GM12892 (cell line): ENCODE results near the gene PRIMPOL.

Experiments
- POLR2A ChIP-seq: IDR thresholded peaks from 2 replicates; pipeline ENCODE4 v1.6.1; 2011; ENCODE audit warnings: low read depth, low read length, control low read depth
- POLR2AphosphoS5 ChIP-seq: IDR thresholded peaks from 2 replicates; pipeline ENCODE4 v1.6.1; 2011; ENCODE audit warnings: low read depth, low read length, control low read depth
- TAF1 ChIP-seq: IDR thresholded peaks from 2 replicates; pipeline ENCODE4 v1.6.1; 2011; ENCODE audit warnings: low read depth, mild to moderate bottlenecking, control low read depth, low read length, borderline replicate concordance

GRCh38 chr4:184699941-184700340, 50.4 kb downstream of the PRIMPOL start:
- TF ChIP-seq POLR2A (no peak), TAF1 (no peak), POLR2AphosphoS5 (no peak)
